K562 (cell line): ENCODE data around the gene MYEF2. TPM values are rescaled to one million over a fixed set of nuclear protein-coding genes. Genes with fewer than 3 reads are reported as not detected.

Experiments
- ATAC-seq: fragments of 200-7000 bp; cut with Tn5 transposase; 3 replicates; pipeline ENCODE4 v1.9.1; 2020; ENCODE audit warnings: moderate library complexity
- BruUV-seq: library from RNA; stranded (reverse); fragments of 400-500 nt; replicated peaks from 2 replicates; lab custom pipeline; 2021; lab: Mats Ljungman, UMichigan
- CTCF ChIA-PET: fragments of 300-600 bp; formaldehyde crosslinking; extraction: SDS; loops from one replicate; lab custom pipeline; 2021; ENCODE audit warnings: low intra/inter-chr PET ratio; lab: Yijun Ruan, JAX
- POLR2A ChIA-PET: fragments of 300-600, 350-650 bp; sonication (Branson Sonifier 250); formaldehyde crosslinking; extraction: SDS; loops from one replicate; lab custom pipeline; 2021; ENCODE audit warnings: antibody characterized with exemption, inconsistent platforms; lab: Yijun Ruan, JAX
- DNase-seq, 4 experiments: peaks; one replicate each; pipeline versions ENCODE4 v3.0.0 to v3.0.0-alpha.2; 2011 to 2018; ENCODE audit warnings: low spot score in 3 of 4, mixed read lengths in 3 of 4; ENCODE audit errors: extremely low read depth in 1 of 4
- FAIRE-seq: peaks from 2 replicates; lab custom pipeline; 2011; peaks lifted over from hg19 to GRCh38; lab: Jason Lieb, UNC
- H2AFZ ChIP-seq: 2 replicates; pipeline ENCODE4 v1.6.0; 2011; ENCODE audit warnings: low read depth, low read length, control low read depth, inconsistent platforms
- H3K27ac ChIP-seq: fragments of 200-600 bp; 3 replicates; pipeline ENCODE4 v1.8.0; 2011; ENCODE audit warnings: low read depth, mild to moderate bottlenecking, control low read depth, inconsistent platforms, low read length, moderate library complexity, mixed read lengths; ENCODE audit errors: extremely low read depth
- H3K27me3 ChIP-seq, 2 experiments: fragments of 300-600 bp in 1 of 2; 2 replicates in 1 of 2; 3 replicates in 1 of 2; pipeline versions ENCODE4 v1.6.0 to v1.8.0; 2011; ENCODE audit warnings: inconsistent platforms in 2 of 2, low read length in 2 of 2, mild to moderate bottlenecking in 1 of 2, mixed read lengths in 1 of 2, moderate library complexity in 1 of 2; ENCODE audit not compliant: control insufficient read depth in 2 of 2, insufficient read depth in 2 of 2
- H3K36me3 ChIP-seq: fragments of 300-600 bp; 3 replicates; pipeline ENCODE4 v1.8.0; 2011; ENCODE audit warnings: mild to moderate bottlenecking, low read length, inconsistent platforms; ENCODE audit not compliant: control insufficient read depth, insufficient read depth
- H3K4me1 ChIP-seq, 2 experiments: fragments of 200-600 bp in 1 of 2; replicated peaks in 1 of 2; 2 replicates in 1 of 2; 3 replicates in 1 of 2; pipeline versions ENCODE4 v1.5.1 to v1.8.0; 2011; ENCODE audit warnings: inconsistent platforms in 2 of 2, low read length in 2 of 2, mild to moderate bottlenecking in 1 of 2, mixed read lengths in 1 of 2, moderate library complexity in 1 of 2; ENCODE audit not compliant: control insufficient read depth in 2 of 2, insufficient read depth in 2 of 2
- H3K4me2 ChIP-seq: 2 replicates; pipeline ENCODE4 v1.6.1; 2011; ENCODE audit warnings: low read length, control low read depth, inconsistent platforms, mixed read lengths; ENCODE audit not compliant: insufficient read depth
- H3K4me3 ChIP-seq: fragments of 200-600 bp; sonication (generic), shearing (Covaris generic); 2 replicates; pipeline ENCODE4 v1.5.1; 2016; ENCODE audit warnings: control low read depth, inconsistent platforms
- H3K79me2 ChIP-seq: fragments of 200-600 bp; 3 replicates; pipeline ENCODE4 v1.8.0; 2011; ENCODE audit warnings: low read length, inconsistent platforms; ENCODE audit not compliant: control insufficient read depth, insufficient read depth
- H3K9ac ChIP-seq, 2 experiments: 2 replicates each; pipeline versions ENCODE4 v1.6.0 to v1.6.1; 2011; ENCODE audit warnings: low read depth in 2 of 2, low read length in 2 of 2, control low read depth in 1 of 2, inconsistent platforms in 1 of 2, mild to moderate bottlenecking in 1 of 2, mixed read lengths in 1 of 2; ENCODE audit not compliant: insufficient read depth in 1 of 2
- H3K9me1 ChIP-seq: one replicate; pipeline ENCODE4 v1.6.0; 2011; ENCODE audit warnings: inconsistent platforms, mild to moderate bottlenecking, low read length, moderate library complexity; ENCODE audit not compliant: control insufficient read depth, insufficient read depth
- H3K9me3 ChIP-seq: replicated peaks from 2 replicates; pipeline ENCODE4 v1.5.1; 2011; ENCODE audit warnings: low read depth, low read length, inconsistent platforms; ENCODE audit not compliant: control insufficient read depth, insufficient read depth
- H4K20me1 ChIP-seq: replicated peaks from 2 replicates; pipeline ENCODE4 v1.6.1; 2011; ENCODE audit warnings: low read length, inconsistent platforms, mixed read lengths; ENCODE audit not compliant: control insufficient read depth, insufficient read depth
- ARID4B ChIP-seq: sonication (generic); formaldehyde crosslinking; IDR thresholded peaks from 2 replicates; pipeline ENCODE4 v1.8.0; 2022; ENCODE audit warnings: mild to moderate bottlenecking, missing genetic modification reagents
- CEBPG ChIP-seq, 3 experiments: fragments of 200-800 bp in 1 of 3; sonication (Bioruptor generic) in 1 of 3; sonication (generic) in 1 of 3; formaldehyde crosslinking in 1 of 3; IDR thresholded peaks in 2 of 3; conservative IDR thresholded peaks in 1 of 3; 2 replicates each; pipeline versions ENCODE4 v1.6.1 to v1.8.0; 2016 to 2022; ENCODE audit warnings: missing compliant biosample characterization in 2 of 3, missing genetic modification characterization in 2 of 3, mild to moderate bottlenecking in 1 of 3, missing genetic modification reagents in 1 of 3
- CHD1 ChIP-seq: fragments of 200-600 bp; sonication (generic); IDR thresholded peaks from one replicate; pipeline ENCODE4 v1.6.1; 2012; ENCODE audit warnings: mild to moderate bottlenecking, moderate library complexity, low read length, inconsistent platforms
- E2F1 ChIP-seq: sonication (generic); formaldehyde crosslinking; IDR thresholded peaks from 2 replicates; pipeline ENCODE4 v1.8.1; 2023; ENCODE audit warnings: mild to moderate bottlenecking, missing genetic modification reagents, moderate library complexity
- L3MBTL2 ChIP-seq: fragments of 450-650 bp; IDR thresholded peaks from 2 replicates; pipeline ENCODE4 v1.6.1; 2016; ENCODE audit warnings: mild to moderate bottlenecking, moderate library complexity
- POLR2G ChIP-seq: fragments of 200-400 bp; formaldehyde crosslinking; IDR thresholded peaks from 2 replicates; pipeline ENCODE4 v1.6.1; 2017; ENCODE audit warnings: low read depth, mild to moderate bottlenecking, antibody characterized with exemption, low read length, moderate library complexity
- RBBP5 ChIP-seq: fragments of 200-600 bp; sonication (generic); IDR thresholded peaks from 2 replicates; pipeline ENCODE4 v1.6.1; 2012; ENCODE audit warnings: borderline replicate concordance, mild to moderate bottlenecking, low read length, control low read depth, inconsistent platforms; ENCODE audit not compliant: insufficient read depth, poor library complexity, severe bottlenecking
- RERE ChIP-seq: sonication (generic); formaldehyde crosslinking; IDR thresholded peaks from 2 replicates; pipeline ENCODE4 v1.8.0; 2023; ENCODE audit warnings: missing genetic modification reagents, mild to moderate bottlenecking, borderline replicate concordance
- STAT5B ChIP-seq: fragments of 250-450 bp; sonication (Bioruptor Pico); IDR thresholded peaks from 2 replicates; pipeline ENCODE4 v1.8.0; 2021; ENCODE audit warnings: mild to moderate bottlenecking, inconsistent platforms
- whole genome bisulfite sequencing: fragments of 100-300 bp; shearing (Covaris generic); methylation state at CpG from one replicate; pipeline ENCODE4 v1.1.6; 2016; ENCODE audit warnings: low coverage, mixed read lengths; ENCODE audit not compliant: insufficient coverage; ENCODE audit errors: missing lambda C conversion rate; 5-methylcytosine and 5-hydroxymethylcytosine counted together
- in situ Hi-C: fragments of 300-500 bp; cut with MboI; formaldehyde crosslinking; loops from 4 replicates; pipeline ENCODE4 v1.15.0; 2018; ENCODE audit warnings: inconsistent platforms, mixed read lengths
- intact Hi-C: fragments of 100-400 bp; cut with micrococcal nuclease; formaldehyde crosslinking; loops from 2 replicates; pipeline ENCODE4 v1.14.2; 2022
- polyA plus RNA-seq, 8 experiments: library from polyadenylated mRNA; depleted of rRNA in 4 of 8; stranded (reverse) in 5 of 8; unstranded in 3 of 8; fragments of >200 nt; fragmentation: Nextera tagmentation in 2 of 8; fragmentation: Illumina TruSeq in 1 of 8; extraction: Ambion mirVana in 2 of 8; extraction: Trizol in 1 of 8; gene quantifications; 2 replicates each; pipeline versions ENCODE4 v1.2.1 to v1.2.3, GENCODE V29; 2011 to 2014; ENCODE audit warnings: inconsistent platforms in 1 of 8, missing spikeins in 1 of 8
- total RNA-seq, 7 experiments: library from RNA; depleted of rRNA in 6 of 7; stranded (reverse); fragments of >200 nt in 6 of 7; fragmentation: Illumina TruSeq in 2 of 7; extraction: Trizol in 2 of 7; gene quantifications; 2 replicates each; pipeline versions ENCODE4 v1.2.1 to v1.2.3, GENCODE V29; 2011 to 2021; ENCODE audit warnings: low replicate concordance in 1 of 7

The MYEF2 gene
- total and polyA plus RNA-seq, 9 of the 15 experiments (the other 6 are each of a cell fraction or from before 2014, with no cell fraction given): 0.03 to 0.82 (median 0.19) TPM

GRCh38 chr15:48202068-48202467, 24.0 kb upstream of the MYEF2 start:
- Histone ChIP-seq H2AFZ (no peak overlapping the region), H3K4me1 (no peaks in the 10 kb centered on the region), H3K4me2 (no peak overlapping the region), H3K27ac (no peak overlapping the region), H3K36me3 (no peaks in the 10 kb centered on the region), H3K4me3 (no peak overlapping the region), H3K9ac (no peak overlapping the region), H3K27me3 (no peaks in the 10 kb centered on the region), H4K20me1 (no peaks in the 10 kb centered on the region), H3K9me3 (no peaks in the 10 kb centered on the region), H3K79me2 (no peaks in the 10 kb centered on the region), H3K9me1 (no peaks in the 10 kb centered on the region)
- FAIRE-seq (no peak), DNase-seq (no peak), ATAC-seq (no peak)
- ChIA-PET CTCF (no interaction called here), POLR2A (no interaction called here)
- no TSS peak for BruUV-seq
- intact Hi-C loops (no loop called here), in situ Hi-C loops (no loop called here)
- WGBS: 0% methylated on average over 1 of the region's 1 CpG
- TF ChIP-seq RBBP5: no peak
- no peak for TF ChIP-seq CEBPG (CRISPR knock-in tag; IDR thresholded peaks at IDR 0.05)
- TF ChIP-seq CEBPG (tag; conservative IDR thresholded peaks at IDR 0.05 in 1 of 2, IDR thresholded peaks at IDR 0.05 in 1 of 2): no peak
- TF ChIP-seq ARID4B (CRISPR knock-in tag): no peak
- TF ChIP-seq CHD1: no peak
- TF ChIP-seq STAT5B (CRISPR knock-in tag): no peak
- TF ChIP-seq L3MBTL2: no peak
- no peak for TF ChIP-seq E2F1 (CRISPR knock-in tag)
- TF ChIP-seq POLR2G: no peak
- TF ChIP-seq RERE (CRISPR knock-in tag): no peak
